Thymus (tissue), 11 donors: Measurements from ENCODE around the gene C1orf167. TPM values are rescaled to one million over a fixed set of nuclear protein-coding genes. Genes with fewer than 3 reads are reported as not detected.

Source experiments
- DNase-seq, 9 donors: peaks; one replicate each; pipeline ENCODE4 v3.0.0-alpha.2; 2013; ENCODE audit warnings: low spot score in 9 of 9, low read depth in 6 of 9, missing footprints in 1 of 9
- H3K27ac ChIP-seq, 2 donors: one replicate each; pipeline ENCODE4 v1.5.1; 2013; ENCODE audit warnings: control low read depth in 1 of 2, low read depth in 1 of 2, low read length in 1 of 2, mild to moderate bottlenecking in 1 of 2, moderate library complexity in 1 of 2
- H3K27me3 ChIP-seq, 2 donors: one replicate each; pipeline ENCODE4 v1.5.1; 2013; ENCODE audit warnings: low read length in 1 of 2; ENCODE audit not compliant: control insufficient read depth in 2 of 2, insufficient read depth in 1 of 2
- H3K36me3 ChIP-seq, 2 donors: one replicate each; pipeline ENCODE4 v1.5.1; 2013; ENCODE audit warnings: low read length in 1 of 2, mild to moderate bottlenecking in 1 of 2, moderate library complexity in 1 of 2; ENCODE audit not compliant: control insufficient read depth in 2 of 2, insufficient read depth in 2 of 2
- H3K4me1 ChIP-seq, 2 donors: one replicate each; pipeline ENCODE4 v1.5.1; 2013; ENCODE audit warnings: low read length in 2 of 2; ENCODE audit not compliant: control insufficient read depth in 2 of 2, insufficient read depth in 2 of 2
- H3K4me3 ChIP-seq, 2 donors: one replicate each; pipeline ENCODE4 v1.5.1; 2013; ENCODE audit warnings: low read length in 2 of 2, control low read depth in 1 of 2, mild to moderate bottlenecking in 1 of 2
- H3K9me3 ChIP-seq, 2 donors: one replicate each; pipeline ENCODE4 v1.5.1; 2013; ENCODE audit warnings: low read length in 1 of 2, mild to moderate bottlenecking in 1 of 2; ENCODE audit not compliant: control insufficient read depth in 2 of 2, insufficient read depth in 1 of 2
- WGBS: extraction: QIAGEN DNeasy Blood & Tissue Kit; methylation state at CpG from one replicate; pipeline ENCODE4 v1.1.7; 2013; 5-methylcytosine and 5-hydroxymethylcytosine counted together
- polyA plus RNA-seq: library from polyadenylated mRNA; stranded (reverse); fragments of 200-250 nt; gene quantifications from one replicate; pipeline ENCODE4 v1.2.3, GENCODE V29; 2013
- total RNA-seq: library from RNA; stranded (reverse); fragments of 120-200 nt; gene quantifications from one replicate; pipeline ENCODE4 v1.2.4, GENCODE V29; 2013
- donor health status: healthy.

C1orf167 gene
- total and polyA plus RNA-seq, 2 donors = 0.14 to 1.5 TPM

GRCh38 chr1:11777658-11778322, 15.8 kb downstream of the C1orf167 start:
- DNase-seq = no peak
- WGBS = 93% methylated on average over 8 of the region's 8 CpGs
- H3K9me3 ChIP-seq = no peaks in the 10 kb centered on the region
- H3K27ac ChIP-seq = no peak overlapping the region
- H3K27me3 ChIP-seq = no peaks in the 10 kb centered on the region
- no peak overlapping the region for H3K4me3 ChIP-seq
- no peaks in the 10 kb centered on the region for H3K36me3 ChIP-seq
- no peaks in the 10 kb centered on the region for H3K4me1 ChIP-seq

GRCh38 chr1:11778336-11778735, 16.3 kb downstream of the C1orf167 start:
- no peak for DNase-seq
- Histone ChIP-seq H3K4me1 (no peaks in the 10 kb centered on the region), H3K9me3 (no peaks in the 10 kb centered on the region), H3K27ac (no peak overlapping the region), H3K36me3 (no peaks in the 10 kb centered on the region), H3K27me3 (no peaks in the 10 kb centered on the region), H3K4me3 (no peak overlapping the region)
- WGBS = 97% methylated on average over 9 of the region's 9 CpGs

GRCh38 chr1:11778844-11779623, 17.0 kb downstream of the C1orf167 start:
- DNase-seq = no peak
- WGBS = 94% methylated on average over 15 of the region's 15 CpGs
- Histone ChIP-seq H3K27me3 (no peaks in the 10 kb centered on the region), H3K36me3 (no peaks in the 10 kb centered on the region), H3K27ac (no peak overlapping the region), H3K4me1 (no peaks in the 10 kb centered on the region), H3K9me3 (no peaks in the 10 kb centered on the region), H3K4me3 (no peak overlapping the region)

GRCh38 chr1:11779715-11780379, 17.9 kb downstream of the C1orf167 start:
- no peak for DNase-seq
- no peak overlapping the region for H3K27ac ChIP-seq
- peaks cover 0 to 3% of the 10 kb centered on the region in 2 donors for H3K27me3 ChIP-seq
- no peaks in the 10 kb centered on the region for H3K9me3 ChIP-seq
- H3K4me1 ChIP-seq = peaks cover 0 to 3% of the 10 kb centered on the region in 2 donors
- 90% methylated on average over 13 of the region's 13 CpGs for whole genome bisulfite sequencing
- H3K4me3 ChIP-seq = no peak overlapping the region
- H3K36me3 ChIP-seq = no peaks in the 10 kb centered on the region

GRCh38 chr1:11780380-11781147, 18.6 kb downstream of the C1orf167 start:
- H3K36me3 ChIP-seq = no peaks in the 10 kb centered on the region
- WGBS = 85% methylated on average over 10 of the region's 10 CpGs
- peaks cover 0 to 9% of the 10 kb centered on the region in 2 donors for H3K4me1 ChIP-seq
- H3K4me3 ChIP-seq = no peak overlapping the region
- H3K27me3 ChIP-seq = peaks cover 0 to 10% of the 10 kb centered on the region in 2 donors
- DNase-seq = no peak
- no peaks in the 10 kb centered on the region for H3K9me3 ChIP-seq
- H3K27ac ChIP-seq = no peak overlapping the region

GRCh38 chr1:11781297-11781696, 19.3 kb downstream of the C1orf167 start:
- Histone ChIP-seq H3K27me3 (peaks cover 0 to 11% of the 10 kb centered on the region in 2 donors), H3K4me1 (peaks cover 0 to 9% of the 10 kb centered on the region in 2 donors), H3K9me3 (no peaks in the 10 kb centered on the region), H3K27ac (no peak overlapping the region), H3K4me3 (no peak overlapping the region), H3K36me3 (no peaks in the 10 kb centered on the region)
- WGBS = 95% methylated on average over 12 of the region's 12 CpGs
- no peak for DNase-seq

GRCh38 chr1:11782127-11782708, 20.2 kb downstream of the C1orf167 start:
- DNase-seq = no peak
- H3K27ac ChIP-seq = no peak overlapping the region
- WGBS = 93% methylated on average over 6 of the region's 6 CpGs
- peaks cover 0 to 11% of the 10 kb centered on the region in 2 donors for H3K27me3 ChIP-seq
- no peak overlapping the region for H3K4me3 ChIP-seq
- H3K9me3 ChIP-seq = no peaks in the 10 kb centered on the region
- no peaks in the 10 kb centered on the region for H3K36me3 ChIP-seq
- H3K4me1 ChIP-seq = peaks cover 0 to 14% of the 10 kb centered on the region in 2 donors

GRCh38 chr1:11783556-11783955, 21.6 kb downstream of the C1orf167 start:
- H3K36me3 ChIP-seq = no peaks in the 10 kb centered on the region
- peaks cover 0 to 14% of the 10 kb centered on the region in 2 donors for H3K4me1 ChIP-seq
- H3K4me3 ChIP-seq = no peak overlapping the region
- no peak overlapping the region for H3K27ac ChIP-seq
- WGBS = 90% methylated on average over 6 of the region's 6 CpGs
- no peak for DNase-seq
- H3K27me3 ChIP-seq = peaks cover 0 to 11% of the 10 kb centered on the region in 2 donors
- H3K9me3 ChIP-seq = no peaks in the 10 kb centered on the region
